OCI-LY1 (cell line): ENCODE measurements around the gene MARK4.
"Not testable (repeated sequence)": the region's sequence is repeated elsewhere in the genome, so short reads cannot be mapped to it uniquely, and the experiment has no call there.

Experiments
- H2AFZ ChIP-seq: fragments of 200-600 bp; sonication (generic), shearing (Covaris generic); 2 replicates; pipeline ENCODE4 v1.6.0; 2014; ENCODE audit warnings: antibody characterized with exemption, mild to moderate bottlenecking, low read length
- H3F3A ChIP-seq: fragments of 200-600 bp; sonication (generic), shearing (Covaris generic); 2 replicates; pipeline ENCODE4 v1.6.0; 2014; ENCODE audit warnings: mild to moderate bottlenecking, antibody characterized with exemption, low read length, moderate library complexity; ENCODE audit not compliant: insufficient read depth
- H3K27ac ChIP-seq: fragments of 200-600 bp; sonication (generic); 2 replicates; pipeline ENCODE4 v1.5.1; 2014; ENCODE audit warnings: low read length, mixed run types, mild to moderate bottlenecking, low read depth; ENCODE audit not compliant: poor library complexity, severe bottlenecking
- H3K27me3 ChIP-seq: fragments of 200-600 bp; sonication (generic); 2 replicates; pipeline ENCODE4 v1.6.0; 2014; ENCODE audit warnings: antibody characterized with exemption, mild to moderate bottlenecking, low read length, moderate library complexity; ENCODE audit not compliant: insufficient read depth
- H3K36me3 ChIP-seq: fragments of 200-600 bp; sonication (generic); 2 replicates; pipeline ENCODE4 v1.6.1; 2014; ENCODE audit warnings: mild to moderate bottlenecking, antibody characterized with exemption, low read length, moderate library complexity, mixed read lengths; ENCODE audit not compliant: insufficient read depth
- H3K4me1 ChIP-seq: fragments of 200-600 bp; sonication (generic); 2 replicates; pipeline ENCODE4 v1.5.1; 2014; ENCODE audit warnings: mild to moderate bottlenecking, low read length, moderate library complexity; ENCODE audit not compliant: insufficient read depth, severe bottlenecking
- H3K4me2 ChIP-seq: fragments of 200-600 bp; sonication (generic), shearing (Covaris generic); 2 replicates; pipeline ENCODE4 v1.6.1; 2014; ENCODE audit warnings: low read length
- H3K4me3 ChIP-seq: fragments of 200-600 bp; sonication (generic); 2 replicates; pipeline ENCODE4 v1.5.1; 2014; ENCODE audit warnings: low read length, low read depth, mild to moderate bottlenecking, mixed read lengths; ENCODE audit not compliant: poor library complexity, severe bottlenecking
- H3K79me2 ChIP-seq: fragments of 200-600 bp; shearing (Covaris generic); 2 replicates; pipeline ENCODE4 v1.6.1; 2016; ENCODE audit warnings: mixed run types, low read length, mixed read lengths; ENCODE audit not compliant: insufficient read depth
- H3K9ac ChIP-seq: fragments of 200-600 bp; sonication (generic), shearing (Covaris generic); 2 replicates; pipeline ENCODE4 v1.6.1; 2014; ENCODE audit warnings: mild to moderate bottlenecking, low read length, mixed read lengths
- H3K9me2 ChIP-seq: fragments of 200-600 bp; sonication (generic), shearing (Covaris generic); 2 replicates; pipeline ENCODE4 v1.6.1; 2014; ENCODE audit warnings: low read depth, mild to moderate bottlenecking, low read length, mixed read lengths
- H3K9me3 ChIP-seq: fragments of 200-600 bp; shearing (Covaris generic); 2 replicates; pipeline ENCODE4 v1.6.1; 2014; ENCODE audit warnings: low read length, mixed read lengths
- H4K20me1 ChIP-seq: fragments of 200-600 bp; sonication (generic), shearing (Covaris generic); 2 replicates; pipeline ENCODE4 v1.6.0; 2016; ENCODE audit warnings: mild to moderate bottlenecking, low read length; ENCODE audit not compliant: insufficient read depth
- EZH2 ChIP-seq: fragments of 200-600 bp; sonication (generic), shearing (Covaris generic); IDR thresholded peaks from 2 replicates; pipeline ENCODE4 v1.8.0; 2017; ENCODE audit warnings: borderline replicate concordance, mixed run types, mild to moderate bottlenecking, antibody characterized with exemption, low read length, moderate library complexity, mixed read lengths
- TF ChIP-seq, protein P1 (sequence below): fragments of 200-600 bp; sonication (generic), shearing (Covaris generic); IDR thresholded peaks from 2 replicates; pipeline ENCODE4 v1.5.1; 2017; ENCODE audit warnings: mild to moderate bottlenecking, antibody characterized with exemption, low read length, moderate library complexity, mixed read lengths

Gene MARK4

GRCh38 chr19:45222724-45223123 is 28.3 kb upstream of the MARK4 start:
- no peak overlapping the region for H3K27ac ChIP-seq
- no peaks in the 10 kb centered on the region for H3K9me2 ChIP-seq
- no peak overlapping the region for H3K9ac ChIP-seq
- no peak overlapping the region for H3K4me3 ChIP-seq
- H3K36me3 ChIP-seq: no peaks in the 10 kb centered on the region
- TF ChIP-seq EZH2: no peak
- TF ChIP-seq, protein P1, sequence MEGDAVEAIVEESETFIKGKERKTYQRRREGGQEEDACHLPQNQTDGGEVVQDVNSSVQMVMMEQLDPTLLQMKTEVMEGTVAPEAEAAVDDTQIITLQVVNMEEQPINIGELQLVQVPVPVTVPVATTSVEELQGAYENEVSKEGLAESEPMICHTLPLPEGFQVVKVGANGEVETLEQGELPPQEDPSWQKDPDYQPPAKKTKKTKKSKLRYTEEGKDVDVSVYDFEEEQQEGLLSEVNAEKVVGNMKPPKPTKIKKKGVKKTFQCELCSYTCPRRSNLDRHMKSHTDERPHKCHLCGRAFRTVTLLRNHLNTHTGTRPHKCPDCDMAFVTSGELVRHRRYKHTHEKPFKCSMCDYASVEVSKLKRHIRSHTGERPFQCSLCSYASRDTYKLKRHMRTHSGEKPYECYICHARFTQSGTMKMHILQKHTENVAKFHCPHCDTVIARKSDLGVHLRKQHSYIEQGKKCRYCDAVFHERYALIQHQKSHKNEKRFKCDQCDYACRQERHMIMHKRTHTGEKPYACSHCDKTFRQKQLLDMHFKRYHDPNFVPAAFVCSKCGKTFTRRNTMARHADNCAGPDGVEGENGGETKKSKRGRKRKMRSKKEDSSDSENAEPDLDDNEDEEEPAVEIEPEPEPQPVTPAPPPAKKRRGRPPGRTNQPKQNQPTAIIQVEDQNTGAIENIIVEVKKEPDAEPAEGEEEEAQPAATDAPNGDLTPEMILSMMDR: no peak
- H3K79me2 ChIP-seq: no peaks in the 10 kb centered on the region
- H4K20me1 ChIP-seq: no peaks in the 10 kb centered on the region
- H2AFZ ChIP-seq: no peak overlapping the region
- H3K9me3 ChIP-seq: no peaks in the 10 kb centered on the region
- no peaks in the 10 kb centered on the region for H3F3A ChIP-seq
- peaks cover 4% of the 10 kb centered on the region; the same call in 1 of the 2 replicates for H3K27me3 ChIP-seq
- no peaks in the 10 kb centered on the region for H3K4me1 ChIP-seq
- H3K4me2 ChIP-seq: no peak overlapping the region

DNA sequence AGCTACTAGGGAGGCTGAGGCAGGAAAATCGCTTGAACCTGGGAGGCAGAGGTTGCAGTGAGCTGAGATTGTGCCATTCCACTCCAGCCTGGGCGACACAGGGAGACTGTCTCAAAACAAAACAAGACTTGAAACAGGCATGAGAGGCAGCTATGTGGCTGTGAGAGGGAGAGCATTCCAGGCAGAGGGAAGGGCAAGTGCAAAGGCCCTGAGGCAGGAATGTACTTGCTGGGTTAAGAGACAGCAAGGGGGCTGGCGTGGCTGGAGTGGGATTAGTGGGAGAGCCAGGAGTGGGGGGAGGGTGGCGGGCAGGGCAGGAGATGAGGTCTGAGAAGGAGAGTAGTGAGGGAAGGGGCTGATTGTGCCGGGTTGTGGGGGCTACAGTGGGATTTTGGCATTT is 27.2 kb upstream of the MARK4 start:
- no peaks in the 10 kb centered on the region for H3K36me3 ChIP-seq
- no peak overlapping the region for H2AFZ ChIP-seq
- peaks cover 4% of the 10 kb centered on the region; the same call in 1 of the 2 replicates for H3K27me3 ChIP-seq
- H3K4me3 ChIP-seq: no peak overlapping the region
- H4K20me1 ChIP-seq: no peaks in the 10 kb centered on the region
- H3K79me2 ChIP-seq: no peaks in the 10 kb centered on the region
- H3K4me2 ChIP-seq: no peak overlapping the region
- H3K27ac ChIP-seq: no peak overlapping the region
- H3K9ac ChIP-seq: no peak overlapping the region
- H3K9me2 ChIP-seq: no peaks in the 10 kb centered on the region
- H3K9me3 ChIP-seq: no peaks in the 10 kb centered on the region
- no peaks in the 10 kb centered on the region for H3K4me1 ChIP-seq
- TF ChIP-seq, protein P1: no peak
- no peak for TF ChIP-seq EZH2
- H3F3A ChIP-seq: no peaks in the 10 kb centered on the region

DNA sequence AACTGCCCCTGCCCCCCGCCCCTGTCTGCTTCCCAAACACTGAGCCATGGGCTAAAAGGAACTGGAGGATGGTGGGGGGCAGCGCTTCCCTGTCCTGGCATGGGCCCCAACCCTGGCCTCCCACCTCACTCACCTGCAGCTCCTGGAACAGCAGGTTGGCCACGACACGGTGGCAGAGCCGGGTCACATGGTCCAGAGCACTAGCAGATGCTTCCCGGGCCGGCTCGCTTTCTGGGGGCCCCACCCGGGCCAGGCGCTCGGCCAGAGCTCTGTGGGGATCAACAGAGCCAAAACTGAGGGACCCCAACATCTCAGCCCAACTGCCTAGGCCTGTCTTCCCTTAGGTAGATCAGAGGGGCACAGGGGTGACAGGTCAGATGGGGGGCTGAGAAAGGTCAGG is 26.4 kb upstream of the MARK4 start:
- Histone ChIP-seq H3K4me3 (no peak overlapping the region), H3K9ac (no peak overlapping the region), H3K27ac (no peak overlapping the region), H3K9me3 (no peaks in the 10 kb centered on the region), H4K20me1 (no peaks in the 10 kb centered on the region), H3K79me2 (no peaks in the 10 kb centered on the region), H3K36me3 (no peaks in the 10 kb centered on the region), H3K27me3 (peaks cover 4% of the 10 kb centered on the region; the same call in 1 of the 2 replicates), H3F3A (no peaks in the 10 kb centered on the region), H3K4me2 (no peak overlapping the region), H2AFZ (no peak overlapping the region), H3K9me2 (no peaks in the 10 kb centered on the region), H3K4me1 (no peaks in the 10 kb centered on the region)
- TF ChIP-seq, protein P1: no peak
- TF ChIP-seq EZH2: no peak

- not testable (repeated sequence) for H3K27me3 ChIP-seq, H3F3A ChIP-seq
Measured at GRCh38 chr19:45229056-45229455, 22.0 kb upstream of the MARK4 start.

More at GRCh38 chr19:45229056-45229455, 22.0 kb upstream of the MARK4 start:
- H3K4me2 ChIP-seq, H3K36me3 ChIP-seq, H3K27ac ChIP-seq, H3K9me3 ChIP-seq, H4K20me1 ChIP-seq, H3K4me3 ChIP-seq, H3K9me2 ChIP-seq, H3K4me1 ChIP-seq, H3K9ac ChIP-seq, H2AFZ ChIP-seq, H3K79me2 ChIP-seq: not testable (repeated sequence)
